GM13976 (cell line): ENCODE results near the gene ATG10.

ENCODE experiments used
- DNase-seq: peaks from one replicate; pipeline ENCODE4 v3.0.0; 2012; ENCODE audit warnings: low spot score
- in situ Hi-C: fragments of 300-500 bp; cut with MboI; formaldehyde crosslinking; loops from one replicate; pipeline ENCODE4 v1.12.0; 2022; ENCODE audit warnings: low sequenced_read_pairs, mixed read lengths, inconsistent platforms; ENCODE audit not compliant: unreplicated experiment
- TF ChIP-seq, protein P1 (sequence below): IDR thresholded peaks from 2 replicates; pipeline ENCODE4 v1.5.1; 2012; ENCODE audit warnings: borderline replicate concordance, mild to moderate bottlenecking; ENCODE audit not compliant: insufficient read depth; ENCODE audit errors: extremely low read depth, missing control alignments, control extremely low read depth

ATG10 gene

DNA sequence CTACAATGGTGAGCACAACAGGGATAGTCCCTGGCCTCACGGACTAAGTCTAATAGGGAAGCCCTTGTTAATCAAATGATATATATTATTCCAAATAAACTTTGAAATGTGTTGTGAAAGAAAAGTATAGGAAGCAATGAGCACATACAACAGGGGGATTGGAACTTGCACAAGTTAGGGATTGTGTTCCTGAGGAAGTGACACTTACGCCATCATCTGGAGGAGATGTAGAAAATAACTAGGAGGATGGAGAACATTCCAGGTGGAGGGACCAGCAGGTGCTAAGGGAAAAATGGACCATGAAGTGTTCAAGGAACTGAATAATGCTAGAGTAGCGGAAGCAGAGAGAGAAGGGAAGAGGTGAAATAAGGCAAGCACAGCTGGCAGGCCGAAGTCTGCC, 325.1 kb downstream of the ATG10 start:
- DNase-seq, result no peak
- in situ Hi-C loops, result no loop called here
- TF ChIP-seq, protein P1, sequence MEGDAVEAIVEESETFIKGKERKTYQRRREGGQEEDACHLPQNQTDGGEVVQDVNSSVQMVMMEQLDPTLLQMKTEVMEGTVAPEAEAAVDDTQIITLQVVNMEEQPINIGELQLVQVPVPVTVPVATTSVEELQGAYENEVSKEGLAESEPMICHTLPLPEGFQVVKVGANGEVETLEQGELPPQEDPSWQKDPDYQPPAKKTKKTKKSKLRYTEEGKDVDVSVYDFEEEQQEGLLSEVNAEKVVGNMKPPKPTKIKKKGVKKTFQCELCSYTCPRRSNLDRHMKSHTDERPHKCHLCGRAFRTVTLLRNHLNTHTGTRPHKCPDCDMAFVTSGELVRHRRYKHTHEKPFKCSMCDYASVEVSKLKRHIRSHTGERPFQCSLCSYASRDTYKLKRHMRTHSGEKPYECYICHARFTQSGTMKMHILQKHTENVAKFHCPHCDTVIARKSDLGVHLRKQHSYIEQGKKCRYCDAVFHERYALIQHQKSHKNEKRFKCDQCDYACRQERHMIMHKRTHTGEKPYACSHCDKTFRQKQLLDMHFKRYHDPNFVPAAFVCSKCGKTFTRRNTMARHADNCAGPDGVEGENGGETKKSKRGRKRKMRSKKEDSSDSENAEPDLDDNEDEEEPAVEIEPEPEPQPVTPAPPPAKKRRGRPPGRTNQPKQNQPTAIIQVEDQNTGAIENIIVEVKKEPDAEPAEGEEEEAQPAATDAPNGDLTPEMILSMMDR, result no peak

DNA sequence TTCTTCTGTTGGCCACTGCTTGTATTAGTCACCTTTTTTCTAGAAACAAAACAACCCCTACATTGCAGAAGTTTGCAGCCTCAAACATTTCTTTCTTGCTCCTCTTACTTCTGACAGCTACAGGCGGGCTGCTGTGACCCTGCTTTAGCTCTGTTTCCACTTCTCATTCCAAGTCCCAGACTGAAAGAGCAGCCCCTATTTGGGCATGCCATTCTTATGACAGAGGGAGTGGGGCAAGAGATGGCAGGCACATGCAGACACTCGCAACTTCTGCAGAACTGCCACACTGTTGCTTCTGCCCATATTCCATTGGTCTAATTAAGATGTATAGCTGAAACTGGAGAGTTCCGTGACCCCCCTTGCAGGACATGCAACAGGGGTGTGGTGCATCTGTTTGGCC, 325.9 kb downstream of the ATG10 start:
- TF ChIP-seq, protein P1, result no peak
- in situ Hi-C loops, result no loop called here

DNA sequence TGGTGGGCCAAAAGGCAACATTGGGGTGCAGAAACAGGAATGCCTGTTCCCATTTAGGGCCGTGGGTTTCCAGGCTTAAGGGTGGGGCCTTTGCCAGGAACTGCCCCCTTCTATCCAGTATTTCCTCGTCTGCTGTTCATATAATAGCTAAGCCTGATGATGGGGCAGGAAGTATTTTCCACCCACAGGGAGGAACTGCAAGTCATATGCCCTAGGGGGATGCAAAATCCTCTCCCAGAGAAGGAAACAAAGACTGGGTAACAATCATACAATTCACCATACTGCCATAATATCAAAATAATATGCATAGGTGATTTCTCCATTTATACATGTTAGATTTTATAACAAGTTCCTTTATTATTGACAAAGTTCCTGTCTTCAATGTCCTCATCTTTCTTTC, 326.8 kb downstream of the ATG10 start:
- no peak for DNase-seq
- in situ Hi-C loops, result no loop called here
- TF ChIP-seq, protein P1, result no peak

More for the DNA sequence above, 325.9 kb downstream of the ATG10 start:
- DNase-seq, result no peak

DNA sequence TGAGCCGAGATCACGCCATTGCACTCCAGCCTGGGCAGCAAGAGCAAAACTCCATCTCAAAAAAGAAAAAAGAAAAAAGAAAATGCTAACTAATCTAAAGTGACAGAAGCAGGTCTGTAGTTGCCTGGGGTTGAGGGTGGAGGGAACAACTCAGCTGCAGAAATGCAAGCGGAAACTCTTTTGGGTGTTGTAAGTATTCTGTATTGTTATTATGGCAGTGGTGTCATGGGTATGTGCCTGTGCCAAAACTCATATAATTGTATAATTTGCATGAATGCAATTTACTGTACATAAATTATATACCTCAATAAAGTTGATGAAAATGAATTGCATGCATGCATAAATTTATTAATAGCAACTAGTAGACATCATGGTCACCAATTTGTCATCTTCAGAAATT, 329.4 kb downstream of the ATG10 start:
- in situ Hi-C loops, result no loop called here
- TF ChIP-seq, protein P1, result no peak
- DNase-seq, result no peak
